GM19328 (cell line): Measurements from ENCODE around the gene AATK.
"Not testable (repeated sequence)": the region's sequence is repeated elsewhere in the genome, so short reads cannot be mapped to it uniquely, and the experiment has no call there.

ENCODE experiments used
- ATAC-seq: cut with Tn5 transposase; IDR thresholded peaks from one replicate; pipeline ENCODE4 v1.9.1; 2021; ENCODE audit warnings: mild to moderate bottlenecking, moderate library complexity; ENCODE audit not compliant: unreplicated experiment

AATK gene

DNA sequence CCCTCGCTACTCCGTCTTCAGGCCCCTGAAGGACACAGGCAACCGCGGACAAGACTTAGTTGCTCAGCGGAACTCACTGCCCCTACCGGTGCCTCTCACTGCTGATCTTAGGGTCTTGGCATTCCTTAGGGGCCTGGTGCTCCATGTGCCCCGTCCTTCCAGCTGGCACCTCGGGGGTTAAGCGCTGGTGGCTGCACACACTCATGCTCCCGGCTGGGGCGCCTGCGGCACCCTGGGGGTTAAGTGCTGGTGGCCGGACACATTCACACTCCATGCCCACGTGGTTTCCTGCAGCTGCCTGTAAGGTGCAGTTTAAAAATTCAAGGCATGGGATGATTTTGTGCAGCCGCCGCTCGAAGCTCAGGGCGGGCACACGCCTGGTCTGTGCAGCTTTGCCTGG lies 86.0 kb downstream of the AATK start:
- no peak for ATAC-seq

DNA sequence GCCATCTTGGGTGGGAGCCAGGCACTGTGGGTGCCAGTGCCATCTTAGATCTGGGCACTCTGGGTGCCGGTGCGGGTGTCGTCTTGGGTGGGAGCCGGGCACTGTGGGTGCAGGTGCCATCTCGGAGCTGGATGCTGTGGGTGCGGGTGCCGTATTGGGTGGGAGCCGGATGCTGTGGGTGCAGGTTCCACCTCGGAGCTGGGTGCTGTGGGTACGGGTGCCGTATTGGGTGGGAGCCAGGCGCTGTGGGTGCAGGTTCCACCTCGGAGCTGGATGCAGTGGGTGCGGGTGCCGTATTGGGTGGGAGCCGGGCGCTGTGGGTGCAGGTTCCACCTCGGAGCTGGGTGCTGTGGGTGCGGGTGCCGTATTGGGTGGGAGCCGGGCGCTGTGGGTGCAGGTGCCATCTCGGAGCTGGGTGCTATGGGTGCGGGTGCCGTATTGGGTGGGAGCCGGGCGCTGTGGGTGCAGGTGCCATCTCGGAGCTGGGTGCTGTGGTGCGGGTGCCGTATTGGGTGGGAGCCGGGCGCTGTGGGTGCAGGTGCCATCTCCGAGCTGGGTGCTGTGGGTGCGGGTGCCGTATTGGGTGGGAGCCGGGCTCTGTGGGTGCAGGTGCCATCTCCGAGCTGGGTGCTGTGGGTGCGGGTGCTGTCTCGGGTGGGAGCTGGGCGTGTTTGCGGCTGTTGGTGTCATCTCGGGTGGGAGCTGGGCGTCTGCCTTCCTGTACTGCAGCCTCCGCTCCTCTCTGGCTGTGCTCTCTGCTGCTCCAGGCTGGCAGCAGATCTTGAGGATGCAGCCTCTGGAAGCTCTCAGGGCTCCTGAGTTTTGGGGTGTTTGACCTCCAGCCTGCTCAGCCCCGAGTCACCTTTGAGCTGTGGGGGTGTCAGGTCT lies 87.8 kb downstream of the AATK start:
- ATAC-seq, result not testable (repeated sequence)

DNA sequence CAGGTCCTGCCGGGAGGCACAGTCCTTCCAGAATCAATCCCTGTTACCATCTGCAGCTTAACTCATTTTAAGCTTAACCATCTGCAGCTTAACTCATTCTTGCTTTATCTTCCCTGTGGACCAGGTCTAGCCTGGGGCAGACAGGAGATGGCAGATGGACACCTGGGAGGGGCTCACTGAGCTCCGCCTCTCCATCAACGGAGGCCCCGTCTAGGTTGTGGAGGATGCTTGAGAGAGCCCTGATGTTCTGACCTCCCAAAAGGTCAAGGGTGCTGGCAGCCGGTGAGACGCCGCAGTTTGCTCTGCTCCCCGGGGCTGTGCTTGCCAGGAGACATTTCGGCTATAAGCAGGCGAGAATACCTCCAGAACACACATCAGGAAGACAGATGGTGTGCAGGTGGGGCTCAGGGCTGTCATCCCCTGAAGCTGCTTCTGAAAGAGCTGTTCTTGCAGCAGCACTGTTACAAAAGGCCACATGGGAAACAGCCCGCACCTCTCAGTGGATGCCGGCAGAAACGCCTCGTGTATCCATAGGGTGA lies 89.8 kb downstream of the AATK start:
- no peak for ATAC-seq

DNA sequence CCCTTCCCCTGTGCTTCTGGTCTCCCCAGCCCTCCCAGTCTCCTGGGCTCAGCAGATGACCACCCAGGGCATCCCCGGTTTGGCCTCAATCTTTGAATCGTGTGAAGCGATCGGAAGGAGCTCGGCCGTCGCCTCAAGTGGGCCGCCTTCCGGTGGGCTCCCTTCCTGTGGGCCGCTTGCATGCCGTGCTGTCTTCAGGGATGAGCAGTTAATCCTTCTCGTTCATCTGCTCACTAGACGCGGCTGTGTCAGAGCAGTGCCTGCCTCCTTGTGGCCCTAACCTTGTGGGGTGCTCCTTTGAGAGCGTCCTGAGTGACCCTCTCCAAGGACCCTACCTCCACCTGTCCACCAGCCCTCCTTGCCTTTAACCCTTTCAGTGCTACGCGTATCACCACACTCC lies 90.7 kb downstream of the AATK start:
- ATAC-seq, result no peak

DNA sequence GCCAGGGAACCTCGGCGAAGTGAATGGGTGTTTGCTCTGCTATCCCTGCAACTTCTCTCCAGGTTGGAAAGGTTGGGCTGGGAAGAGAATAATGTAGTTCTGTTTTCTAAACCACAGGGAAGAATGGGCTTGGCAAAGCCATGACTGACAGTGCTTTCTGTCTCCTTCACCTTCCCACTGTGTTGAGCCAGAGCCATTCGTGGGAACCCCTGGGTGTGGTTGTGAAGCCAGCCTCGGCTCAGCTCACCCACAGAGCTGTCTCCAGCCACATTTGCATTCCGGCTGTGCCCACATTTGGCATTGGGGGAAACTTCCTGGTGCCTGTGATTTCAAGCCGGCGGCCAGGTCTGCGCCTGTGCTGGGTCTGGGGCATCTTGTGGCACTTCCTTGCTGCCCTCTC lies 91.1 kb downstream of the AATK start:
- no peak for ATAC-seq

DNA sequence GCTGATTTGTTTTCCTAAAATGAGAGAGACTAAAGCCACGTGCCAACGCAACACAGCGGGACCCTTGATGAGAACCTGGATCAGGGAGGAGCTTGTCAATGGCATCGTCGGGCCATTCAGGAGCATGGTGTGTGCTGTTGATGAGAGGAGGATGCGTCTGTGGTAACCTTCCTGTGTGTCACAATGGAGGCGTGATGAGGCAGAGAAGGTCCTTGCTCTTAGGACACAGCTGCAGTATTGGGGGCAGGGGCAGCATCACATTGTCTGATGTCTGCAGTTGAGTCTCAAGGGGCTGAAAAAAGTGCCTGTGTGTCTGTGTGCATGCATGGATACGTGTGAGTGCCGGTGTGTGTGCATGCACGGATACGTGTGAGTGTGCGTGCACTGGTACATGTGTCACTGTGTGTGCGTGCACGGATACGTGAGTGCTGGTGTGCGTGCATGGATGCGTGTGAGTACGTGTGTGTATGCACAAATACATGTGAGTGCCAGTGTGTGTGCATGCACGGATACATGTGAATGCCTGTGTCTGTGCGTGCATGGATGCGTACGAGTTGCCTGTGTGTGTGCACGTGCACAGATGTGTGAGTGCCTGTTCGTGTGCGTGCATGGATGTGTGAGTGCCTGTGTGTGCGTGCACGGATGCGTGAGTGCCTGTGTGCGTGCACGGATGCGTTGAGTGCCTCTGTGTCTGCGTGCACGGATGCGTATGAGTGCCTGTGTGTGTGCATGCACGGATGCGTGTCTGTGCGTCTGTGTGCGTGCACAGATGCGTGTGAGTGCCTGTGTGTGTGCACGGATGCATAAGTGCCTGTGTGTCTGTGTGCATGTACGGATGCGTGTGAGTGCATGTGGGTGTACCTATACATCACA lies 91.8 kb downstream of the AATK start:
- ATAC-seq, result no peak

DNA sequence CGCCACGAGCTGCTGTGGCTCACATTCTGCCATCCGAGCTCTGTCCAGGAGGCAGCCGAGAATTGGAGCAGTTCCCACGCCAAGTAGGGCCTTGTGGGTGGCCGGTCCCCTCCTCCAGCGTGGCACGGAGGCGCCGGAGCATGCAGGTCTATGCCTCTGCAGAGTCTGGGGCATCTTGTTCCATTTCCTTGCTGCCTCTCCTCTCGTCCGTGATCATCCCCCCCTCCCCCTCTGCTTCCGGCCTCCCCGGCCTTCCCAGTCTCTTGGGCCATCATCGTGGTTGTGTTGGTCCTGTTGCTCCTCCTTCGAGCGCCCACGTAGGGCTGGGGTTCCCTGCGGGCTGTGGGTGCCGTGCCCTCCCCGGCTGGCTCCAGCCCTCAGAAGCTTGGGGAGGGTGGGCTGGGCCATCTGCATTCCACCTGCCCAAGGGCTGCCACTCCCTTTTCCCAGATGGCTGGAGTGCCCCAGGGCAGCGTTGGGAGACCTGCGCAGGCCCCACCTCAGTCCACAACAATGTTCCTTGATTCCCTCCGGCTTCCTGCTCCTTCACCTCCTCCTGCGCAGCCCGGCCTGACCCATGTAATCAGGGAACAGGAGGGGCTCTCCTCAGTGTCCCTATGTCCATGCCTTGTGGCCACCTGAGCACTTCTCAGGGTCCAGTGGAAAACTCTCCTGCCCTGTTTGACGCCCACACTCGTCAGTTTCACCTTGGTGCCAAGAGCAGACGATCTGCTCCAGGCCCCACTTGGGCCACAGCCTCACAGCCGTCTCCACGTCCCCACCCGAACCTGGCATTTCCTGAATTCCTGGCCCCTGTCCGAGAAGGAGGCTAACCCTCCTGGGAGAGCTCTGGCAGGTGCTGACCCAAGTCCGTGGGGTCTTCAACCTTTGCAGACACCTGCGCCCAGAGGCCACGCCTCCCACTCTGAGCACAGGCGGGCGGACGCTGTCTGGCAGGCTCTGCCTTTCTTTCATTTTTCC lies 94.0 kb downstream of the AATK start:
- ATAC-seq, result no peak

DNA sequence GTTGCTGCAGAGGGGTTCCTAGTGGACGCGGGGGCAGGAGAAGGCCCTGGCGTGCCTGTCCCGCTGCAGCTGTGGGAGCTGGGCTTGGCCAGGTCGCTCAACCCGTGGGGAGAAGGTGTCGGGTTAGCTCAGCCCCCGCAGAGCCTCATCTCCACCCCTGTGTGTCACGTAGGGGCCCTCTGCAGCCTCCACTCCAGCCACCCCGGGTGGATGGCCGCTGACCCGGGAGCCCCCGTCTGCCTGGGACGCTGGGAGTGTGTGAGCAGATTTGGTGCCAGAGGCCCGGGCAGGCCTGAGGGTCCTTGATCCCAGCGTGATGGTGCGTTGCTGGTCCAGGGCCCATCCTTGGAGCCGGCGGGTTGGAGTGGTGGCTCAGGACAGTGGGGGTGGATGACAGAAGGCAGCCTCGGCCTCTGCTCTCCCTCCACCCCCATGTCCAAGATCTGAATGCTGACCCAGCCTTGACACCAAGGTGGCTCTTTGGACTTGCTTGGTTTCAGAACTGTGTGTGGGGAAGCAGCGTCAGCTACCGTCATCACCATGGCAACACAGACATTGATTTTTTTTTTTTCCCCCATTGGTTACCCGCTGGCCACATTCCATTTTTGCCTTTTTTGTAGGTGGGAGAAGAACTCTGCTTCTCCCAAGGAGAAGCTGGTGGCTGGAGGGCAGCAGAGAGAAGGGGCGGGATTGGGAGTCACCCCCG lies 95.3 kb downstream of the AATK start:
- ATAC-seq, result no peak

DNA sequence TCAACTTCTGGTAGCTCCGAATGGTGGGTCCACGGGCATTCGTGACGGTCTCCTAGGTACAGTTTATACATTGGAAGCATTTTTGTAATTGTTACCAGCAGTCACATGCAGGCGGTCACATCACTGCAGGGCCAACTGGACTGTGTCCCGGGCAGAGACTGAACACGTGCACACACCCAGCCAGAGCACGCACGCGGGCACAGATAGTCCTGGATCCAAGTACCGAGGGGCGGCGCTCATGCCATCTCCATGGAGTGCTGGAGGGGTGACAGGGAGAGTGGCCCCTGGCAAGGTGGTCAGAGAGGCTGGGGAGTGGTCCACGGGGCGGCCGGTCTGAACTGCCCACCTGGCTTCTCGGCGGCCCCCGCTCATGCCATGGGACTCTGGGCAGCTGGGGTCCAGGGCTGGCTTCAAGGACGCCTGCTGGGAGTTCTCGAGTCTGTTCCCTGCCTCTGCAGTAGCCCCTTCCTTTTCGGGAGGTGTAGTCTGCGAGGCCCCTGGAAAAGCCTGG lies 96.8 kb downstream of the AATK start:
- no peak for ATAC-seq

DNA sequence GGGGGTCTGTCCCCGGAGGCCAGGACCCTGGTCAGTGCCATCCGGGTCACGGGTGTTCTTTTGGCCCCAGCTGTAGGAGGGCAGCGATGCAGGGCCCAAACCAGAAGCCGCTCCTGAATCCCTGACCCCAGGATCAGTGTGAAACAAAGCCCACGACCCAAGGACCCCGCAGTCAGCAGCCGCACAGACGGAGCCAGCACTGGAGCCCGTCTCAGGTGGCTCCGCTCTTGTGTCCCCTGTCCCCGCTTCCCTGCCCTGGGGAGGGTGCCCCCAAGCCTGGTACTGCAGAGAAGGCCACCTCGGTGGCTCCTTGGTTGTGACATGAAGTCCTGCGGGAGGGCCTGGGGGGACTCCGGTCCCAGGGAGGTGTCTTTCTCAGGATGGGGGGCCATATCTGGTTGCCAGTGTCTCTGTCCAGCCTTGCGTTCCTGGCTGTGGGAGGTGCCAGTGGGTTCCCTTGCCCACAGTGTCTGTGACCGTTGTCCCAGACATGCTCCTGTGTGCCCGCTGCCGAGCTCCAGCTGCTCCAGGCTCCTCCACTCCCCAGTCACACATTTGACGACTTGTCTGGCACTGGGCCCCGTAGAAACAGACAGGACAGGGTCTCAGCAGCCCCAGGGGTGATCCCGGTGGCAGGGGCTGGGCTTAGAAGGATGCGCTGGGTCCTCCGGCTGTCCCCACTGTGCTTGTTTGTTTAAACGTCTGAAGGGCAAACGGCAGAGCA lies 97.4 kb downstream of the AATK start:
- no peak for ATAC-seq

DNA sequence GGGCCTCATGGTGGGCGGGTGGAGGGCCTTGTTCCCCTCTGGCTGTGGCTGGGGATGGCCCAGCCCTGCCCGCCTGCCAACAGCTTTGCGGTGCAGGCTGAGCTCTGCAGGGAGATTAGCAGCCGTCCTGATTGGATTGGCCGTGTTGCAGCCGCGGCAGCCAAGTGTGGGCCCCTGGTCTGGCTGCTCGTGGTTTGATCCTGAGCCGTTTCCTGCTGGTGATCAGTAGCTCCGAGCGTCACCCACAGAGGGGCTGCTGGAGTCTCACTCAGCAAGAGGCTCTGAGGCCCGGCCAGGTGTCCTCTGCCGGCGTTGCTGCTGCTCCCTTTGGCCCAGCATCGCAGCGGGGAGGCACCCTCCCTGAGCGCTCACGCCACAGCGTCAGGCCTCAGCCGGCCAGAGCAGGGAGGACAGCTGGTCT lies 98.6 kb downstream of the AATK start:
- ATAC-seq, result no peak
